ENCODE measurements around the gene ELP5.

DNA sequence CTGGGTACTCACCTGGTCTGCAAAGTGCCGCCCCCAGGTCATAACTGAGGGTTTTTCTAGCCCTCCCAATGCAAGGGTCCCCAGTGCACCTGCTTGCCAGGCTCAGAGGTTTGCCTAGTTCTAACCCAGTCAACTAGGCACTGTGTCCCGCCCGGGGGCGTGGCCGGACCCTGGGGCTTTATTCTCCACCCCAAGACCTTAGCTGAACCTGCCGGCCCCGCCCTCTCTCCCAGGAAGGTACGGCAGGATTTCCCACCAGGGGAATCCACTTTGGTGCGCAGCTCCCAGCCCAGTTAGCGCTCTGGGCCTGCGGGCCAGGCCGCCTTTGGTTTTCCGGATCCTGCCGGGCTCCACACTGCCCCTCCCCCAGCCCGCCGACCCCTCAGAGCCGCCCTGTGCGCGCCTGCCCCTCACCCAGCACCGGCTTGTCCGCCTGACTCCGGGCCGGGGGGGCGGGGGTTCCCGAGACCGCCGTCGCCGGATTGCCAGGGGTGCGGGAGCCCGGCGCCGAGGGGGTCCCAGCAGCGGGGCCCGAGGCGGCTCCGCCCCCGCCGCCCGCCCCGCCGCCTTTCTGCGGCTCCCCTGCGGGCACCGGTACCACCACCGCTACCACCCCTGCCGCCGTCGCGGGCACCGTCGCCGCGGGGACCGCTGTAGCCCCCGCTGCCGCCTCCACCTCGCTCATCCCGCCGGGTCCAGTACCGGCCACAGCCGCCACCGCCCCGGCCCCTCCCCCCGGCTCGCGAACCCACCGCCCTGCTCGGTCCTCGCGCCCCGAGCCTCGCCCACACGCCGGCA is 42.0 kb downstream of the ELP5 start:
- no peak for TF ChIP-seq EZH2 (IDR thresholded peaks at IDR 0.05; ENCODE audit: borderline replicate concordance, low read length)
- TF ChIP-seq, protein P1, sequence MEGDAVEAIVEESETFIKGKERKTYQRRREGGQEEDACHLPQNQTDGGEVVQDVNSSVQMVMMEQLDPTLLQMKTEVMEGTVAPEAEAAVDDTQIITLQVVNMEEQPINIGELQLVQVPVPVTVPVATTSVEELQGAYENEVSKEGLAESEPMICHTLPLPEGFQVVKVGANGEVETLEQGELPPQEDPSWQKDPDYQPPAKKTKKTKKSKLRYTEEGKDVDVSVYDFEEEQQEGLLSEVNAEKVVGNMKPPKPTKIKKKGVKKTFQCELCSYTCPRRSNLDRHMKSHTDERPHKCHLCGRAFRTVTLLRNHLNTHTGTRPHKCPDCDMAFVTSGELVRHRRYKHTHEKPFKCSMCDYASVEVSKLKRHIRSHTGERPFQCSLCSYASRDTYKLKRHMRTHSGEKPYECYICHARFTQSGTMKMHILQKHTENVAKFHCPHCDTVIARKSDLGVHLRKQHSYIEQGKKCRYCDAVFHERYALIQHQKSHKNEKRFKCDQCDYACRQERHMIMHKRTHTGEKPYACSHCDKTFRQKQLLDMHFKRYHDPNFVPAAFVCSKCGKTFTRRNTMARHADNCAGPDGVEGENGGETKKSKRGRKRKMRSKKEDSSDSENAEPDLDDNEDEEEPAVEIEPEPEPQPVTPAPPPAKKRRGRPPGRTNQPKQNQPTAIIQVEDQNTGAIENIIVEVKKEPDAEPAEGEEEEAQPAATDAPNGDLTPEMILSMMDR (IDR thresholded peaks at IDR 0.05; ENCODE audit: low read length): no peak
